CD14-positive monocyte (primary cell): ENCODE data around the gene SLC22A5. TPM values are rescaled to one million over a fixed set of nuclear protein-coding genes. Genes with fewer than 3 reads are reported as not detected.

Source experiments
- DNase-seq, 3 donors: peaks; one replicate each; pipeline ENCODE4 v3.0.0-alpha.2; 2011 to 2022
- H2AFZ ChIP-seq: 2 replicates; pipeline ENCODE4 v1.6.0; 2012; ENCODE audit warnings: mild to moderate bottlenecking, low read depth, low read length, inconsistent platforms; ENCODE audit not compliant: insufficient read depth, poor library complexity, severe bottlenecking
- H3K27ac ChIP-seq, 2 donors: 1 replicate in 1 of 2; 2 replicates in 1 of 2; pipeline ENCODE4 v1.5.1; 2012 to 2013; ENCODE audit warnings: low read length in 2 of 2, control low read depth in 1 of 2, inconsistent platforms in 1 of 2, low read depth in 1 of 2, mild to moderate bottlenecking in 1 of 2
- H3K27me3 ChIP-seq, 2 donors: one replicate each; pipeline versions ENCODE4 v1.6.0 to v1.6.1; 2011 to 2013; ENCODE audit warnings: low read length in 2 of 2; ENCODE audit not compliant: control insufficient read depth in 2 of 2, insufficient read depth in 2 of 2
- H3K36me3 ChIP-seq, 2 donors: replicated peaks in 1 of 2; 1 replicate in 1 of 2; 2 replicates in 1 of 2; pipeline versions ENCODE4 v1.5.1 to v1.6.1; 2012 to 2013; ENCODE audit warnings: low read length in 2 of 2, control low read depth in 1 of 2, inconsistent platforms in 1 of 2, mild to moderate bottlenecking in 1 of 2; ENCODE audit not compliant: insufficient read depth in 2 of 2, control insufficient read depth in 1 of 2
- H3K4me1 ChIP-seq, 2 donors: 1 replicate in 1 of 2; 2 replicates in 1 of 2; pipeline versions ENCODE4 v1.5.1 to v1.6.1; 2012 to 2013; ENCODE audit warnings: low read length in 2 of 2, control low read depth in 1 of 2, inconsistent platforms in 1 of 2, mild to moderate bottlenecking in 1 of 2, moderate library complexity in 1 of 2; ENCODE audit not compliant: insufficient read depth in 2 of 2, control insufficient read depth in 1 of 2
- H3K4me2 ChIP-seq: replicated peaks from 2 replicates; pipeline ENCODE3; 2012; ENCODE audit warnings: low read length, moderate library complexity, mild to moderate bottlenecking; ENCODE audit not compliant: poor library complexity, severe bottlenecking; ENCODE audit errors: extremely low read depth
- H3K4me3 ChIP-seq, 3 experiments: fragments of 200-600 bp in 1 of 3; sonication (generic) in 1 of 3; replicated peaks in 1 of 3; 1 replicate in 2 of 3; 2 replicates in 1 of 3; pipeline ENCODE4 v1.5.1; 2011 to 2013; ENCODE audit warnings: low read length in 3 of 3, mild to moderate bottlenecking in 3 of 3, control low read depth in 2 of 3, low read depth in 2 of 3, inconsistent platforms in 1 of 3, moderate library complexity in 1 of 3
- H3K79me2 ChIP-seq: 2 replicates; pipeline ENCODE4 v1.6.0; 2012; ENCODE audit warnings: mild to moderate bottlenecking, control low read depth, inconsistent platforms, low read length, moderate library complexity; ENCODE audit not compliant: insufficient read depth
- H3K9ac ChIP-seq: 2 replicates; pipeline ENCODE4 v1.6.0; 2017; ENCODE audit warnings: low read length, mild to moderate bottlenecking; ENCODE audit not compliant: insufficient read depth, poor library complexity, severe bottlenecking
- H3K9me3 ChIP-seq, 2 donors: replicated peaks in 1 of 2; 1 replicate in 1 of 2; 2 replicates in 1 of 2; pipeline versions ENCODE4 v1.5.1 to v1.6.1; 2012 to 2013; ENCODE audit warnings: low read length in 2 of 2, control low read depth in 1 of 2; ENCODE audit not compliant: control insufficient read depth in 1 of 2, insufficient read depth in 1 of 2
- H4K20me1 ChIP-seq: 2 replicates; pipeline ENCODE4 v1.6.0; 2012; ENCODE audit warnings: mild to moderate bottlenecking, low read length, control low read depth, moderate library complexity; ENCODE audit not compliant: insufficient read depth
- H3K27ac Mint-ChIP-seq, 7 donors: one replicate each; pipeline ENCODE4 v1.8.0; 2020; ENCODE audit warnings: mild to moderate bottlenecking in 7 of 7, mixed read lengths in 7 of 7, moderate library complexity in 6 of 7, inconsistent platforms in 2 of 7
- H3K27me3 Mint-ChIP-seq, 3 donors: one replicate each; pipeline ENCODE4 v1.8.0; 2021 to 2022; ENCODE audit warnings: low read depth in 3 of 3, mild to moderate bottlenecking in 3 of 3, mixed read lengths in 3 of 3, moderate library complexity in 3 of 3, inconsistent platforms in 1 of 3
- H3K36me3 Mint-ChIP-seq, 2 donors: one replicate each; pipeline ENCODE4 v1.8.0; 2020; ENCODE audit warnings: mixed read lengths in 2 of 2, inconsistent platforms in 1 of 2, mild to moderate bottlenecking in 1 of 2
- H3K4me1 Mint-ChIP-seq: one replicate; pipeline ENCODE4 v1.8.0; 2020; ENCODE audit warnings: mild to moderate bottlenecking, mixed read lengths
- H3K4me3 Mint-ChIP-seq, 2 donors: one replicate each; pipeline ENCODE4 v1.8.0; 2020; ENCODE audit warnings: mild to moderate bottlenecking in 2 of 2, mixed read lengths in 2 of 2, moderate library complexity in 1 of 2
- H3K9me3 Mint-ChIP-seq, 7 donors: one replicate each; pipeline ENCODE4 v1.8.0; 2020 to 2022; ENCODE audit warnings: mixed read lengths in 7 of 7, mild to moderate bottlenecking in 6 of 7, moderate library complexity in 6 of 7, inconsistent platforms in 2 of 7
- CTCF ChIP-seq: fragments of 200-600 bp; IDR thresholded peaks from one replicate; pipeline ENCODE4 v1.8.0; 2022; ENCODE audit warnings: antibody characterized with exemption, mild to moderate bottlenecking
- WGBS: methylation state at CpG from one replicate; pipeline ENCODE4 v1.1.5; 2013; ENCODE audit warnings: missing lambda C conversion rate; ENCODE audit not compliant: insufficient coverage; 5-methylcytosine and 5-hydroxymethylcytosine counted together
- intact Hi-C, 2 donors: fragments of 100-400 bp; cut with micrococcal nuclease; formaldehyde crosslinking; loops; one replicate each; pipeline versions ENCODE4 v1.15.0 to v1.15.1; 2023
- polyA plus RNA-seq, 3 donors: library from polyadenylated mRNA; depleted of rRNA in 1 of 3; unstranded in 2 of 3; stranded (reverse) in 1 of 3; fragments of 300-500 nt in 2 of 3; fragments of >200 nt in 1 of 3; fragmentation: Illumina TruSeq in 2 of 3; gene quantifications; 1 replicate in 2 of 3; 2 replicates in 1 of 3; pipeline ENCODE4 v1.2.3, GENCODE V29; 2012 to 2021

The SLC22A5 gene
- polyA plus RNA-seq, 3 donors, result 2.4 to 14.6 (median 3.5) TPM

DNA sequence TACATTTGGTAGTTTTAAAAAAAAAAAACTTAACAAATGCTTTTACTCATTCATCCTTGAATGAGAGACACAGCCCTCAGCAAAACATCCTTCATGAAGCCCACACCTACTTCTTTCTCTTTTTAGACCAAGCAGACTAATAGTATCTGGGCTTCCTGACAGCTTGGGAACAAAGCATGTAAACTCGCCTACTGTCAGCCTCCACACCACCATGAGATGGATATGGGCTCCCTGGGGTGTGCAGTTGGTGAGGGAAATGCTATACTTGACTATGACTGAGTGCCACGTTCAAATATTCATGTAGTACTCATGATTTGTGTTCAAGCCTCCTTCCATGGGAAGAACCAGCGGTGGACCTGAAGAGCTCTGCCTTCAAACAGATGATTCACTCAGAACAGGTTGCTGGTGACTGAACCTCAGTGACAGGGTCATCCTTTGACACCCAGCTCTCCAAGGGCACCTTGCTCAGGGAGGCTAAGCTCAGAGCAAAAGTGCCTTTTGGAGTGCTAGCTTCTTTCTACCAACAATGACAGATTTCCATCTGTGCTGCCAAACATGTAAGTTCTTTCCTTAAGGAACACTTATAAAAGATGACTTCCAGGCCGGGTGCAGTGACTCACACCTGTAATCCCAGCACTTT, 36.8 kb downstream of the SLC22A5 start:
- H2AFZ ChIP-seq, result no peak overlapping the region
- no peak overlapping the region for H3K9ac ChIP-seq
- peaks cover 0 to 3% (median 2%) of the 10 kb centered on the region in 3 donors for H3K27me3 Mint-ChIP-seq
- TF ChIP-seq CTCF, result no peak
- no peak overlapping the region for H3K4me3 ChIP-seq
- H3K36me3 ChIP-seq, result no peaks in the 10 kb centered on the region
- H3K27ac ChIP-seq, result no peak overlapping the region
- no peak overlapping the region for H3K27ac Mint-ChIP-seq
- H3K9me3 ChIP-seq, result no peaks in the 10 kb centered on the region
- no peaks in the 10 kb centered on the region for H3K27me3 ChIP-seq
- H3K4me1 ChIP-seq, result peaks cover 14 to 15% of the 10 kb centered on the region in 2 donors
- H3K4me1 Mint-ChIP-seq, result peaks cover 17% of the 10 kb centered on the region
- H3K79me2 ChIP-seq, result peaks cover 15% of the 10 kb centered on the region
- DNase-seq, result no peak
- H4K20me1 ChIP-seq, result no peaks in the 10 kb centered on the region
- whole genome bisulfite sequencing, result 100% methylated on average over 1 of the region's 4 CpGs
- H3K4me3 Mint-ChIP-seq, result no peak overlapping the region
- peaks cover 0 to 4% (median 2%) of the 10 kb centered on the region in 7 donors for H3K9me3 Mint-ChIP-seq
- intact Hi-C loops, result no loop called here
- H3K4me2 ChIP-seq, result no peak overlapping the region
- peaks cover 0 to 2% of the 10 kb centered on the region in 2 donors for H3K36me3 Mint-ChIP-seq

DNA sequence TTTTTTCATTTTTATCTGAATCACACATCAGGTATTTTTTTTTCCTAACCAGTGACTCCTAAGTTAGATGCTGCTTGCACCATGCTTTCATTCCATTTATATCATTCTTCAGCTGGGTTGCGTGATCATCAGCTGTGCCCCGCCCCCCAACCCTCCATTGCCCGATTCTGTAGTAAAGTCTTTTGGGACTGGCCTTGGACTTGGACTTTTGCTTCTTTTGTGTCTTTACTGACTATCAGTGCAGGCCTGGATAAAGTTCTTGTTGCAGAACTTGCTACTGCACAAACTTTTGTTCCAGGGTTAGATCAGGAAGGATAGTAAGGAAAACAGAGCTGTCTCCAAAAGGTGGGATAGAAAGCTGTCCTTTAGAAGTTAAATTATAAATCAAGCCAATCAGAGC, 38.5 kb downstream of the SLC22A5 start:
- intact Hi-C loops, result loop anchor here in 1 of 2 donors (1.0 kb wide), 1 partner anchor 20 kb away; no protein-coding TSS in a partner anchor
- H3K27ac Mint-ChIP-seq, result no peak overlapping the region

More for the DNA sequence above, 38.5 kb downstream of the SLC22A5 start:
- no peak overlapping the region for H3K4me3 ChIP-seq
- no peak for TF ChIP-seq CTCF
- H4K20me1 ChIP-seq, result no peaks in the 10 kb centered on the region
- H3K79me2 ChIP-seq, result peaks cover 32% of the 10 kb centered on the region
- peaks cover 28 to 32% of the 10 kb centered on the region in 2 donors for H3K4me1 ChIP-seq
- Mint-ChIP-seq H3K36me3 (peaks cover 3 to 8% of the 10 kb centered on the region in 2 donors), H3K27me3 (peaks cover 0 to 3% (median 2%) of the 10 kb centered on the region in 3 donors), H3K4me3 (no peak overlapping the region), H3K4me1 (peaks cover 33% of the 10 kb centered on the region), H3K9me3 (peaks cover 0 to 4% (median 2%) of the 10 kb centered on the region in 7 donors)
- H3K9me3 ChIP-seq, result no peaks in the 10 kb centered on the region
- no peak overlapping the region for H2AFZ ChIP-seq
- H3K27ac ChIP-seq, result no peak overlapping the region
- no peak overlapping the region for H3K4me2 ChIP-seq
- no peaks in the 10 kb centered on the region for H3K27me3 ChIP-seq
- 87% methylated on average over 3 of the region's 3 CpGs for WGBS
- H3K9ac ChIP-seq, result no peak overlapping the region
- no peak for DNase-seq
- no peaks in the 10 kb centered on the region for H3K36me3 ChIP-seq
